ENCODE measurements around the gene CLCA1. TPM values are rescaled to one million over a fixed set of nuclear protein-coding genes. Genes with fewer than 3 reads are reported as not detected.

CLCA1 gene
- total and polyA plus RNA-seq, 7 donors: 0.83 to 262 (median 192) TPM; not detected in 3

DNA sequence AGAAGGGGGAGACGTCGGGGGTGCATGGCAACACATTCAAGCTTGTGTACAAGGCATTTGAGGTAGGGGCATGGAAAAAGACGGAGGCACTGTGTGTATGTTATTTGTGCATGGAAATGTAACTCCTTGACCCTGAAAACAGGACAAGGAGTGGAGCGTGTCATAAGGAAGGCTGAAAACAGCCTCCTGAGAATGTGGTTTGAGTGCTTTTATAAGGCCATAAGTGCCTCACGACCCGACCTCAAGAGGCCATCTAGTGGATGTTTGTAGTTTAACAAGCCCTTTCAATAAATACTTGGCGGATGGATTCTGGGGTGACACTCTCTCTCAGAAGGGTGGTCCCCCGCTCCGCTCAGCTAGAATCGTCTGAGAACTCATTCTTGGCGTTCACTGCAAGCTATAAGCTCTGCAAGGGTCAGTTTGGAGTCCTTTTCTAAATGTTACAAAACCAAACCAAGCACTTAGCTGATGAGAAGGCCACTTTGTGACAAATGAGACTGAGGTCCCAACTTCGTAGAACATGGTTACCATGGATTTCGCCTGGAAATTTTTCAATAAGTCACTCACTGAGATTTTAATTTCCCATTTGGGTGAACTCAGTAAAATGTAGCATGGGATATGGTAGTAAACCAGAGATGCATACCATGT lies 39.3 kb downstream of the CLCA1 start:
- intact Hi-C loops (cut with DNase I): loop anchor here (2.0 to 10.0 kb wide), 2 partner anchors 127 to 197 kb away; partner anchors contain the start of gene SH3GLB1
- no peaks in the 10 kb centered on the region for H3K9me3 ChIP-seq
- H3K4me3 ChIP-seq: no peak overlapping the region
- peak overlapping the region in 2 of 4 donors; percentile 85 to 87 for H3K27ac ChIP-seq
- DNase-seq: peak; percentile 74
- WGBS, 2 donors: 57 to 61% methylated on average over 13 of the region's 13 CpGs
- H3K27me3 ChIP-seq: no peaks in the 10 kb centered on the region
- H3K36me3 ChIP-seq: no peaks in the 10 kb centered on the region
- TF ChIP-seq POLR2A (IDR thresholded peaks at IDR 0.05): no peak
- TF ChIP-seq CTCF (IDR thresholded peaks at IDR 0.05): peak in 3 of 4 experiments; percentile 39 to 64 (median 44)
- peaks cover 0 to 47% (median 40%) of the 10 kb centered on the region in 4 donors for H3K4me1 ChIP-seq

GRCh38 chr1:86508583-86508969 lies 39.8 kb downstream of the CLCA1 start:
- Histone ChIP-seq H3K9me3 (no peaks in the 10 kb centered on the region), H3K4me3 (no peak overlapping the region), H3K27ac (no peak overlapping the region), H3K36me3 (no peaks in the 10 kb centered on the region), H3K27me3 (no peaks in the 10 kb centered on the region), H3K4me1 (peaks cover 0 to 42% (median 35%) of the 10 kb centered on the region in 4 donors)
- 90 to 95% methylated on average over 2 of the region's 2 CpGs for WGBS, 2 donors
- no peak for TF ChIP-seq POLR2AphosphoS5 (IDR thresholded peaks at IDR 0.05)
- TF ChIP-seq EP300 (IDR thresholded peaks at IDR 0.05): no peak
- DNase-seq: no peak
- intact Hi-C loops (cut with DNase I): loop anchor here (10.0 kb wide), 1 partner anchor 196 kb away; the partner anchor contains the start of gene SH3GLB1

GRCh38 chr1:86515597-86515996 lies 46.9 kb downstream of the CLCA1 start:
- Histone ChIP-seq H3K4me3 (no peak overlapping the region), H3K27ac (no peak overlapping the region), H3K27me3 (no peaks in the 10 kb centered on the region), H3K36me3 (no peaks in the 10 kb centered on the region), H3K9me3 (no peaks in the 10 kb centered on the region), H3K4me1 (no peaks in the 10 kb centered on the region)
- DNase-seq: no peak
- TF ChIP-seq EP300 (IDR thresholded peaks at IDR 0.05): no peak
- TF ChIP-seq POLR2AphosphoS5 (IDR thresholded peaks at IDR 0.05): no peak
- TF ChIP-seq POLR2A (IDR thresholded peaks at IDR 0.05): no peak
- peak in 1 of 4 experiments; percentile 34 for TF ChIP-seq CTCF (IDR thresholded peaks at IDR 0.05)
- intact Hi-C loops (cut with DNase I): no loop called here
- WGBS, 2 donors: 58 to 64% methylated on average over 2 of the region's 2 CpGs

GRCh38 chr1:86516335-86516734 lies 47.6 kb downstream of the CLCA1 start:
- H3K27me3 ChIP-seq: no peaks in the 10 kb centered on the region
- no peaks in the 10 kb centered on the region for H3K4me1 ChIP-seq
- no peaks in the 10 kb centered on the region for H3K9me3 ChIP-seq
- intact Hi-C loops (cut with DNase I): no loop called here
- no peak for TF ChIP-seq POLR2AphosphoS5 (IDR thresholded peaks at IDR 0.05)
- TF ChIP-seq EP300 (IDR thresholded peaks at IDR 0.05): no peak
- no peak for TF ChIP-seq POLR2A (IDR thresholded peaks at IDR 0.05)
- TF ChIP-seq CTCF (IDR thresholded peaks at IDR 0.05): no peak
- no peak for DNase-seq
- no peak overlapping the region for H3K27ac ChIP-seq
- H3K36me3 ChIP-seq: no peaks in the 10 kb centered on the region
- no peak overlapping the region for H3K4me3 ChIP-seq
- 95 to 100% methylated on average over 1 of the region's 1 CpG for WGBS, 2 donors

- Histone ChIP-seq H3K27ac (no peak overlapping the region), H3K27me3 (no peaks in the 10 kb centered on the region), H3K4me3 (no peak overlapping the region), H3K9me3 (no peaks in the 10 kb centered on the region), H3K36me3 (no peaks in the 10 kb centered on the region), H3K4me1 (no peaks in the 10 kb centered on the region)
- WGBS, 2 donors: 46 to 64% methylated on average over 1 of the region's 1 CpG
- intact Hi-C loops (cut with DNase I): no loop called here
- DNase-seq: no peak
- TF ChIP-seq CTCF (IDR thresholded peaks at IDR 0.05): no peak
These were observed 48.6 kb downstream of the CLCA1 start for GRCh38 chr1:86517336-86517735.

All from sigmoid colon (tissue), 7 donors.